ENCODE measurements around the gene TMOD4.

DNA sequence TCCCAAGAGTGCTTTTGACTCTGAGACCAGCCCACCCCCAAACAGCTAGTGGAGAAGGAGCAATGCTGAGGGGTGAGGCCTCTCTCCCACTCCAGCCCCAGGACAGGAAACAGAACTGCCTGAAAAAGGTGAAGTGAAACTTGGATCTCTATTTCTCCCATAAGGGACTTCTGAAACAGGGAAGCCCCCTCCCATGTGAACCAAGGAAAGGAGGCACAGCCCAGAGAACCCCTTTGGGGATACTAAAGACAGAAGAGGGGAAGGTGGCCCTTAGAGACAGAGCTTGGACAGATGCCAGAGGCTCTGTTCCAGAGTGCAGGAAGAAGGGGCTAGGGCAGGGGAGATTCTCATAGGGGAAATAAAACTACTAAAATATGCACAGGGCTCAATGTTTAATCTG is 16.4 kb downstream of the TMOD4 start:
- TF ChIP-seq, protein P1, sequence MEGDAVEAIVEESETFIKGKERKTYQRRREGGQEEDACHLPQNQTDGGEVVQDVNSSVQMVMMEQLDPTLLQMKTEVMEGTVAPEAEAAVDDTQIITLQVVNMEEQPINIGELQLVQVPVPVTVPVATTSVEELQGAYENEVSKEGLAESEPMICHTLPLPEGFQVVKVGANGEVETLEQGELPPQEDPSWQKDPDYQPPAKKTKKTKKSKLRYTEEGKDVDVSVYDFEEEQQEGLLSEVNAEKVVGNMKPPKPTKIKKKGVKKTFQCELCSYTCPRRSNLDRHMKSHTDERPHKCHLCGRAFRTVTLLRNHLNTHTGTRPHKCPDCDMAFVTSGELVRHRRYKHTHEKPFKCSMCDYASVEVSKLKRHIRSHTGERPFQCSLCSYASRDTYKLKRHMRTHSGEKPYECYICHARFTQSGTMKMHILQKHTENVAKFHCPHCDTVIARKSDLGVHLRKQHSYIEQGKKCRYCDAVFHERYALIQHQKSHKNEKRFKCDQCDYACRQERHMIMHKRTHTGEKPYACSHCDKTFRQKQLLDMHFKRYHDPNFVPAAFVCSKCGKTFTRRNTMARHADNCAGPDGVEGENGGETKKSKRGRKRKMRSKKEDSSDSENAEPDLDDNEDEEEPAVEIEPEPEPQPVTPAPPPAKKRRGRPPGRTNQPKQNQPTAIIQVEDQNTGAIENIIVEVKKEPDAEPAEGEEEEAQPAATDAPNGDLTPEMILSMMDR (IDR thresholded peaks at IDR 0.05; ENCODE audit: insufficient read depth, low read length, poor library complexity, severe bottlenecking): no peak
- TF ChIP-seq EZH2phosphoT487 (conservative IDR thresholded peaks at IDR 0.05; ENCODE audit: low read length): no peak
